Esophagus squamous epithelium (tissue), 4 donors: ENCODE data around the gene CDK11B.

Experiments used
- CTCF ChIP-seq, 6 experiments: fragments of 450-650 bp in 4 of 6; fragments of 200-600 bp in 2 of 6; sonication (generic) in 2 of 6; IDR thresholded peaks; one replicate each; pipeline ENCODE4 v1.5.1; 2016 to 2019; ENCODE audit warnings: antibody characterized with exemption in 6 of 6, mild to moderate bottlenecking in 4 of 6, moderate library complexity in 4 of 6
- POLR2A ChIP-seq, 4 donors: fragments of 450-650 bp; IDR thresholded peaks; one replicate each; pipeline ENCODE4 v1.6.1; 2017; ENCODE audit warnings: antibody characterized with exemption in 4 of 4, mild to moderate bottlenecking in 4 of 4, moderate library complexity in 3 of 4

GRCh38 chr1:1665815-1666251 is 7.0 kb upstream of the CDK11B start:
- TF ChIP-seq POLR2A (IDR thresholded peaks at IDR 0.05) (no peak), CTCF (IDR thresholded peaks at IDR 0.05) (peak in 4 of 6 experiments; percentile 16 to 44 (median 24))
